MCF 10A (cell line): Measurements from ENCODE around the gene KRT79. TPM values are rescaled to one million over a fixed set of nuclear protein-coding genes. Genes with fewer than 3 reads are reported as not detected.

Source experiments
- BruUV-seq: library from RNA; stranded (reverse); fragments of 400-500 nt; replicated peaks from 2 replicates; lab custom pipeline; 2021; lab: Mats Ljungman, UMichigan
- CTCF ChIA-PET: fragments of 300-600 bp; sonication (Branson Sonifier 250); formaldehyde crosslinking; extraction: SDS; loops from one replicate; lab custom pipeline; 2021; ENCODE audit warnings: antibody characterized with exemption, inconsistent platforms; lab: Yijun Ruan, JAX
- POLR2A ChIA-PET: fragments of 300-600, 350-650 bp; sonication (Branson Sonifier 250); formaldehyde crosslinking; extraction: SDS; loops from one replicate; lab custom pipeline; 2020; ENCODE audit warnings: antibody characterized with exemption, inconsistent platforms; lab: Yijun Ruan, JAX
- DNase-seq: peaks from one replicate; pipeline ENCODE4 v3.0.0-alpha.2; 2018; ENCODE audit not compliant: unreplicated experiment
- H3K27ac Mint-ChIP-seq: one replicate; pipeline ENCODE4 v1.8.0; 2022; ENCODE audit warnings: mild to moderate bottlenecking, low read depth, mixed read lengths; ENCODE audit not compliant: unreplicated experiment
- H3K27me3 Mint-ChIP-seq: one replicate; pipeline ENCODE4 v1.8.0; 2022; ENCODE audit warnings: mixed read lengths; ENCODE audit not compliant: insufficient read depth, unreplicated experiment
- H3K36me3 Mint-ChIP-seq: one replicate; pipeline ENCODE4 v1.8.0; 2022; ENCODE audit warnings: mild to moderate bottlenecking, moderate library complexity, mixed read lengths; ENCODE audit not compliant: insufficient read depth, unreplicated experiment
- H3K4me1 Mint-ChIP-seq: one replicate; pipeline ENCODE4 v1.8.0; 2022; ENCODE audit warnings: mixed read lengths; ENCODE audit not compliant: insufficient read depth, unreplicated experiment
- H3K4me3 Mint-ChIP-seq: one replicate; pipeline ENCODE4 v1.8.0; 2022; ENCODE audit warnings: mild to moderate bottlenecking, moderate library complexity, mixed read lengths; ENCODE audit not compliant: unreplicated experiment
- H3K9me3 Mint-ChIP-seq: one replicate; pipeline ENCODE4 v1.8.0; 2022; ENCODE audit warnings: mixed read lengths; ENCODE audit not compliant: unreplicated experiment
- CTCF ChIP-seq: fragments of 200-600 bp; IDR thresholded peaks from one replicate; pipeline ENCODE4 v1.8.0; 2022; ENCODE audit warnings: antibody characterized with exemption, mild to moderate bottlenecking; ENCODE audit not compliant: unreplicated experiment
- intact Hi-C: fragments of 100-400 bp; cut with micrococcal nuclease; formaldehyde crosslinking; loops from 2 replicates; pipeline ENCODE4 v1.14.1; 2022
- total RNA-seq: library from RNA; stranded (reverse); gene quantifications from 2 replicates; pipeline ENCODE4 v1.2.3, GENCODE V29; 2022

The KRT79 gene
- total RNA-seq, 1 experiment from 2014 or later, result not detected

- no peak overlapping the region for H3K27ac Mint-ChIP-seq
- H3K4me1 Mint-ChIP-seq, result peaks cover 22% of the 10 kb centered on the region
- H3K27me3 Mint-ChIP-seq, result no peaks in the 10 kb centered on the region
- no peaks in the 10 kb centered on the region for H3K36me3 Mint-ChIP-seq
- intact Hi-C loops, result no loop called here
- ChIA-PET CTCF (interaction anchor here (1.6 kb wide), 1 partner anchor 212 kb away, joined by 4 read pairs; no protein-coding TSS in a partner anchor), POLR2A (interaction anchor here (0.7 kb wide), 1 partner anchor 19 kb away, joined by 3 read pairs; no protein-coding TSS in a partner anchor)
- no peaks in the 10 kb centered on the region for H3K9me3 Mint-ChIP-seq
- H3K4me3 Mint-ChIP-seq, result no peak overlapping the region
- no peak for TF ChIP-seq CTCF
- BruUV-seq, result no TSS peak
- DNase-seq, result peak; percentile 4
These were observed 39.4 kb downstream of the KRT79 start for GRCh38 chr12:52794479-52795331.

GRCh38 chr12:52792185-52793029 lies 41.7 kb downstream of the KRT79 start:
- no peak for DNase-seq
- intact Hi-C loops, result no loop called here
- Mint-ChIP-seq H3K27me3 (no peaks in the 10 kb centered on the region), H3K9me3 (no peaks in the 10 kb centered on the region), H3K27ac (no peak overlapping the region), H3K4me3 (no peak overlapping the region), H3K36me3 (no peaks in the 10 kb centered on the region), H3K4me1 (peaks cover 6% of the 10 kb centered on the region)
- POLR2A ChIA-PET, result interaction anchor here (1.3 kb wide), 1 partner anchor 10 kb away, joined by 3 read pairs; no protein-coding TSS in a partner anchor
- TF ChIP-seq CTCF, result no peak
- CTCF ChIA-PET, result interaction anchor here (0.6 to 1.2 kb wide), 3 partner anchors 9 to 210 kb away, joined by 3 to 5 read pairs (median 3); no protein-coding TSS in a partner anchor
- BruUV-seq, result no TSS peak

GRCh38 chr12:52791271-52792184 lies 42.6 kb downstream of the KRT79 start:
- no peak overlapping the region for H3K27ac Mint-ChIP-seq
- POLR2A ChIA-PET, result interaction anchor here (1.3 kb wide), 1 partner anchor 11 kb away, joined by 3 read pairs; no protein-coding TSS in a partner anchor
- peaks cover 6% of the 10 kb centered on the region for H3K4me1 Mint-ChIP-seq
- intact Hi-C loops, result no loop called here
- no peaks in the 10 kb centered on the region for H3K9me3 Mint-ChIP-seq
- DNase-seq, result no peak
- no TSS peak for BruUV-seq
- no peak overlapping the region for H3K4me3 Mint-ChIP-seq
- CTCF ChIA-PET, result interaction anchor here (0.6 to 1.1 kb wide), 2 partner anchors 17 to 209 kb away, joined by 3 read pairs; no protein-coding TSS in a partner anchor
- no peaks in the 10 kb centered on the region for H3K36me3 Mint-ChIP-seq
- no peak for TF ChIP-seq CTCF
- H3K27me3 Mint-ChIP-seq, result no peaks in the 10 kb centered on the region
